IPS DF 6.9 (cell line): ENCODE results near the gene TCEANC2.
"Not testable (repeated sequence)": the region's sequence is repeated elsewhere in the genome, so short reads cannot be mapped to it uniquely, and the experiment has no call there.

Source experiments
- DNase-seq: peaks from one replicate; pipeline ENCODE4 v3.0.0-alpha.2; 2013; ENCODE audit warnings: low read depth, low spot score
- H3K27ac ChIP-seq: one replicate; pipeline ENCODE4 v1.5.1; 2013; ENCODE audit warnings: low read length, control low read depth
- H3K27me3 ChIP-seq: 2 replicates; pipeline ENCODE4 v1.6.1; 2013; ENCODE audit warnings: mild to moderate bottlenecking, low read length; ENCODE audit not compliant: control insufficient read depth, insufficient read depth
- H3K36me3 ChIP-seq: 2 replicates; pipeline ENCODE4 v1.6.1; 2013; ENCODE audit warnings: low read length; ENCODE audit not compliant: control insufficient read depth, insufficient read depth
- H3K4me1 ChIP-seq: 2 replicates; pipeline ENCODE4 v1.6.1; 2013; ENCODE audit warnings: low read length; ENCODE audit not compliant: control insufficient read depth, insufficient read depth
- H3K4me3 ChIP-seq: 2 replicates; pipeline ENCODE4 v1.5.1; 2013; ENCODE audit warnings: mild to moderate bottlenecking, low read length
- H3K9me3 ChIP-seq: 2 replicates; pipeline ENCODE4 v1.6.1; 2013; ENCODE audit warnings: low read length, inconsistent platforms; ENCODE audit not compliant: control insufficient read depth, insufficient read depth
- WGBS: extraction: QIAGEN DNeasy Blood & Tissue Kit; methylation state at CpG from one replicate; pipeline ENCODE4 v1.1.7; 2013; ENCODE audit warnings: mixed read lengths, missing lambda C conversion rate; ENCODE audit not compliant: insufficient read length, insufficient coverage; 5-methylcytosine and 5-hydroxymethylcytosine counted together

TCEANC2 gene

DNA sequence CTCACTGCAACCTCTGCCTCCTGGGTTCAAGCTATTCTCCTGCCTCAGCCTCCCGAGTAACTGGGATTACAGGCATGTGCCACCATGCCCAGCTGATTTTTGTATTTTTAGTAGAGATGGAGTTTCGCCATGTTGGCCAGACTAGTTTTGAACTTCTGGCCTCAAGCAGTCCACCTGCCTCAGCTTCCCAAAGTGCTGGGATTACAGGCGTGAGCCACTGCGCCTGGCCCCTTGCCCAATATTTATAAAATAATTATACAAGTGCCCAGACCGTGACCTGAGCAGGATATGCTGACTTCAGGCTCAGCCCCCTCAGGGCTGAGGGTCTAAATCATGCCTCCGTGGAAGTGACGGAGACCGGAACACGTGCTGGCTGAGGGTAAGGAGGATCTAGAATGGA lies 51.2 kb downstream of the TCEANC2 start:
- not testable (repeated sequence) for H3K4me1 ChIP-seq, H3K36me3 ChIP-seq, DNase-seq, H3K4me3 ChIP-seq, H3K9me3 ChIP-seq, H3K27me3 ChIP-seq, H3K27ac ChIP-seq
- no CpG with 5 or more reads among the region's 9 CpGs for WGBS

DNA sequence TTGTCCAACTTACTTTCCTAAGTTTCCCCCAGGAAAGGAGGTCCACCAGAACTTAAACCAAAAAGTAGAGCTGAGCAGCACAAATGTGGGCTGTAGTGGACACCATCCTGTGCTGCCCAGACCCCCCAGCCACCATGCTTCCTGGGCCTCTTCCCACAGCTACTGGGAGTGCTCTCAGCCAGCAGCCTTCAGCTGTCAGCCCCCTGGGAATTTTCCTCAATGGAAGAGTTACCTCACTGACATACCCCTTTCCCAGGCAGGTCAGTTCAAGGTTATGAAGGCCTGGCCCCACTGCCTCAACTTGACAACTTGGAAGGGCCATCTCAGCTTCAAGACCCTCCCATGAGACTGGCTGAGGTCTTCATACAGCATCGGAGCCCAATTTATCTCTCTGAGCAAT lies 51.7 kb downstream of the TCEANC2 start:
- no peak for DNase-seq
- Histone ChIP-seq H3K9me3 (no peaks in the 10 kb centered on the region), H3K27me3 (no peaks in the 10 kb centered on the region), H3K36me3 (no peaks in the 10 kb centered on the region), H3K4me3 (no peak overlapping the region), H3K4me1 (no peaks in the 10 kb centered on the region), H3K27ac (no peak overlapping the region)
- WGBS = no CpG with 5 or more reads among the region's 1 CpG

DNA sequence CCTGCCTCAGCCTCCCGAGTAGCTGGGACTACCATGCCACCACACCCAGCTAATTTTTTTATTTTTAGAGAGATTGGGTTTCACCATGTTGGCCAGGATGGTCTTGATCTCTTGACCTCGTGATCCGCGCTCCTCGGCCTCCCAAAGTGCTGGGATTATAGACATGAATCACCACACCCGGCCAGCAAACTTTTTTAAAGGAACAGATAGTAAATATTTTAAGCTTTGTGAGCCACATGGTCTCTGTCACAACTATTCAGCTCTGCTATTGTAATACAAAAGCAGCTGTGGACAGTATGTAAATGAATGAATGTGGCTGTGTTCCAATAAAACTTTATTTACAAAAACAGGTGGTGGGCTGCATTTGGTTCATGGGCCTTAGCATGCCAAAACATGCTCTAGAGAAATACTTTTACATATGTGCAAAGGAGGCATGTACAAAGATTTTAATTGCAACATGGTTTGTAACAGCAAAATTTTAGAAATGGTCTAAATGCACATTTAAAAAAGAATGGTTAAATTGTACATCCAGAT lies 52.4 kb downstream of the TCEANC2 start:
- no peak overlapping the region for H3K27ac ChIP-seq
- no peaks in the 10 kb centered on the region for H3K9me3 ChIP-seq
- H3K27me3 ChIP-seq = no peaks in the 10 kb centered on the region
- H3K4me1 ChIP-seq = no peaks in the 10 kb centered on the region
- no peak overlapping the region for H3K4me3 ChIP-seq
- DNase-seq = no peak
- no peaks in the 10 kb centered on the region for H3K36me3 ChIP-seq
- no CpG with 5 or more reads among the region's 6 CpGs for WGBS

DNA sequence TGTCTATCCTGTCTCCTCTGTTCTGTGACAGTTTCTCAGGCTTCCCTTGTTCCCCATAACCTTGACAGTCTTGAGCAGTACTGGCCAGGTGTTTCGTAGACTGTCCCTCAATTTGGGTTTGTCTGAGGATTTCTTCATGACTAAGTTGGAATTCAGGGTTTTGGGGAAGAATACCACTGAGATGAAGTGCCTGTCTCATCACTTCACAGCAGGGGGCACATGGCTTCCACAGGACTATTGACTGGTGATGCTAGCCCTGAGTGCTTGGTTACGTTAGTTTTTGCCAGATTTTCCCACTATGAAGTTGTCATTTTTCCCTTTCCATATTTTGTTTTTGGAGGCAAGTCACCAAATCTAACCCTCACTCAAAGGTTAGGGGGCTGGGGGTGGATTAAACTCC lies 53.7 kb downstream of the TCEANC2 start:
- no peak overlapping the region for H3K27ac ChIP-seq

DNA sequence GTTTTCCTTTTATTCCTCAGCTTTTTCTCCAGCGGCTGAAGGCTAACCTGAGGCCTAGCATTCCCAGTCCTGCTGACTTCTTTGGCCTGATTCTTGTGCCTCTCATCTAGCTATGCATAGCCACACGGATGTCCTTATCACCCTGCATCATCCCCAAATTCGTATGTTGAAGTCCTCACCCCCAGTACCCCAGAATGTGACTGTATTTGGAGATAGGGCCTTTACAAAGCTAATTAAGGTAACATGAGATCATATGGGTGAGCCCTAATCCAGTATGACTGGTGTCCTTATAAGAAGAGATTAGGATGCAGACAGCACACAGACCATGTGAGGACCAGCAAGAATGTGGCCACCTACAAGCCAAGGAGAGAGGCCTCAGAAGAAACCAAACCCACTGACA lies 54.7 kb downstream of the TCEANC2 start:
- no peaks in the 10 kb centered on the region for H3K36me3 ChIP-seq
- H3K4me3 ChIP-seq = no peak overlapping the region
- WGBS = no CpG with 5 or more reads among the region's 3 CpGs
- no peak for DNase-seq
- no peaks in the 10 kb centered on the region for H3K27me3 ChIP-seq
- H3K27ac ChIP-seq = no peak overlapping the region
- no peaks in the 10 kb centered on the region for H3K9me3 ChIP-seq
- H3K4me1 ChIP-seq = no peaks in the 10 kb centered on the region

More for the DNA sequence above, 53.7 kb downstream of the TCEANC2 start:
- Histone ChIP-seq H3K4me3 (no peak overlapping the region), H3K27me3 (no peaks in the 10 kb centered on the region), H3K36me3 (no peaks in the 10 kb centered on the region), H3K4me1 (no peaks in the 10 kb centered on the region), H3K9me3 (no peaks in the 10 kb centered on the region)
- WGBS = no CpG with 5 or more reads among the region's 2 CpGs
- DNase-seq = no peak

DNA sequence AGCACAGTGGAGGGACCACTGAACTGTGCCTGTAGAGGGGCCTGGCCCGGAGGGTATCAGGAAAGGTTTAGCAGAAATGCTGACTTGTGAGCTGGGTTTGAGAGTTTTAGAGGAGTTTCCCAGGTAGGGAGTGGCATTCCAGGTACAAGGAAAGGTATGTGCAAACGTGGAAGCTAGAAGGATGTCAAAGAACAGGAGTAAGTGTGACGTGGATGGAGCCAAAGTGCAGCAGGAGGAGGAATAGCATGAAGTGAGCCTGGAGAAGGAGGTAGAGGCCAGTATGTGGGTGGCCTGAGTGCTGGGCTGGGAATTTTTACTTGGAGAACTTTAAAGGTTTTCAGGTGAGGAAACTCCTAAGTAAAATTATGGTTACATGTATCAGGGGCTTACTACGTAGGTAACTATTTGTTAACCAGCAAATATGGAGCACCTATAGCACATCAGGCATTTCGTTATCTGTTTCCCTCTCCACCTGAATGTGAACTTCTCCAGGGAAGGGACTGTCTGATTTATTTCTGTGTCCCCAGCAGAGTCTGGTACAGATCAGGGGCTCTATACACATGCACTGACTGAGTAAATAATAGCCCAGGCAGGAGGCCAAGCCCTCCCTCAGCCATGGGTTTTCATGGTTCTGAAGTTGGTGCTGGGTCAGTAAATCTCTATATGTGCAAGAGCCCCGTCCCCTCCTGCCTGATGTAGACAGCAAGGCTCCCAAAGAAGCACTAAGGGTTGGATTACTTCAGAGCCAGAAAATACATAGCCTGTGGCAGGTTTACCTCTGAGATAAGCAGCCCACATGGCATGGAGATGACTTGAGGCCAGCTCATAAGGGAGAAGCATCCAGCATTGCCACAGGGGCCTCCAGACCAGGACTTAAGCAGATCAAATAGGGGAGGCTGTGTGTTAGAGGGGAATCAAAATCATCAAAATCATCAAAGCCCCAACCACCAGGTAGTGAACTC lies 56.0 kb downstream of the TCEANC2 start:
- no CpG with 5 or more reads among the region's 6 CpGs for WGBS
- no peaks in the 10 kb centered on the region for H3K9me3 ChIP-seq

DNA sequence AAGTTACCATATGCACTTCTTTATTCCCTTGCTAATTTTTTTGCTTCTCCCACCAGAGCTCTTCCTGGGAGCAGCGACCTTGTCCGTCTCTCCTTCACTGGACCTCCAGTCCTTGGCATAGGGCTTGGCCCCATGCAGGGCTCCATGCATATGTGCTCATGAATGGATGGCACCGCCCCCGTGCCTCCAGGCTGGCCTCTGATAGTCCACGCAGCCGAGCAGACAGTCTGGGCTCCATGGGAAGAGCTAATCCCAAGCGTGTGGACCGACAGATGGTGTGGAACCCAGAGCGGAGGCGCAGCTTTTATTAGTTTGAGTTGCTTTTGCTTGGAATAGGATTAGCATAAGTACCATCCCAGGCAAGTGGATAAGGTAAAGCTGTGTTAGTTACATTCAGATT lies 57.6 kb downstream of the TCEANC2 start:
- no peaks in the 10 kb centered on the region for H3K9me3 ChIP-seq
- H3K27ac ChIP-seq = no peak overlapping the region
- no peak overlapping the region for H3K4me3 ChIP-seq
- H3K27me3 ChIP-seq = no peaks in the 10 kb centered on the region
- no peak for DNase-seq
- no peaks in the 10 kb centered on the region for H3K36me3 ChIP-seq
- no peaks in the 10 kb centered on the region for H3K4me1 ChIP-seq
- no CpG with 5 or more reads among the region's 10 CpGs for WGBS

More for the DNA sequence above, 56.0 kb downstream of the TCEANC2 start:
- Histone ChIP-seq H3K4me1 (no peaks in the 10 kb centered on the region), H3K27ac (no peak overlapping the region), H3K36me3 (no peaks in the 10 kb centered on the region), H3K27me3 (no peaks in the 10 kb centered on the region), H3K4me3 (no peak overlapping the region)
- no peak for DNase-seq

DNA sequence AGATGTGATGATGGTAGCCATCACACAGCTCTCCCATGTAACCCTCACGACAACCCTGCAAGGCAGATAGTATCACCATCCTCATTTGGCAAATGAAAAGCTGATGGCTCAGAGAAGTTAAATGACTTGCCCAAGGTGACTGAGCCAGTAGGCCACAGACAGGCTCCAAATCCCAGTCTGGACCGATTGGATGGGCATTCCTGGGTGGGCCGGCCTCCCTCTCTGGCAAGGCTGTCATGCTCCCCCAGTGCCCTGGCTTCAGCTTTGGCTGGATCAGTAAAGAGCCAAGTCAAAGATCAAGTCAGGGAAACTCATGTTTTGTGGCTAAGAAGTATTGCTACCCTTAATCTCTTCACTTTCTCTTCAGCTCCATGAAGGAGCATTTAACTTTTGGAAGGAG lies 58.2 kb downstream of the TCEANC2 start:
- H3K36me3 ChIP-seq = no peaks in the 10 kb centered on the region
- DNase-seq = no peak
- no CpG with 5 or more reads among the region's 3 CpGs for WGBS
- no peaks in the 10 kb centered on the region for H3K27me3 ChIP-seq
- H3K4me1 ChIP-seq = no peaks in the 10 kb centered on the region
- no peak overlapping the region for H3K27ac ChIP-seq
- H3K4me3 ChIP-seq = no peak overlapping the region
- no peaks in the 10 kb centered on the region for H3K9me3 ChIP-seq

DNA sequence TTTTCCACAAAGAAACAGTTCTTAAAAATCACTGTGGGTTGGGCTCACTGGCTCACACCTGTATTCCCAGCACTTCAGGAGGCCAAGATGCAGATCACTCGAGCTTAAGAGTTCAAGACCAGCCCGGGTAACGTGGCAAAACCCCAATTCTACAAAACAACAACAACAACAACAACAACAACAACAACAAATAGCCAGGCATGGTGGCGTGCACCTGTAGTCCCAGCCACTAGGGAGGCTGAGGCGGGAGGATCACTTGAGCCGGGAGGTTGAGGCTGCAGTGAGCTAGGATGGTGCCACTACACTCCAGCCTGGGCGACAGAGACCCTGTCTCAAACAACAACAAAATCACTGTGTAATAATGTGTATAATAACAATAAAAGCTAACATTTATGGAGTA lies 58.6 kb downstream of the TCEANC2 start:
- Histone ChIP-seq H3K27me3 (no peaks in the 10 kb centered on the region), H3K27ac (no peak overlapping the region), H3K36me3 (no peaks in the 10 kb centered on the region), H3K4me3 (no peak overlapping the region), H3K4me1 (no peaks in the 10 kb centered on the region), H3K9me3 (no peaks in the 10 kb centered on the region)
- DNase-seq = no peak
- WGBS = no CpG with 5 or more reads among the region's 7 CpGs

DNA sequence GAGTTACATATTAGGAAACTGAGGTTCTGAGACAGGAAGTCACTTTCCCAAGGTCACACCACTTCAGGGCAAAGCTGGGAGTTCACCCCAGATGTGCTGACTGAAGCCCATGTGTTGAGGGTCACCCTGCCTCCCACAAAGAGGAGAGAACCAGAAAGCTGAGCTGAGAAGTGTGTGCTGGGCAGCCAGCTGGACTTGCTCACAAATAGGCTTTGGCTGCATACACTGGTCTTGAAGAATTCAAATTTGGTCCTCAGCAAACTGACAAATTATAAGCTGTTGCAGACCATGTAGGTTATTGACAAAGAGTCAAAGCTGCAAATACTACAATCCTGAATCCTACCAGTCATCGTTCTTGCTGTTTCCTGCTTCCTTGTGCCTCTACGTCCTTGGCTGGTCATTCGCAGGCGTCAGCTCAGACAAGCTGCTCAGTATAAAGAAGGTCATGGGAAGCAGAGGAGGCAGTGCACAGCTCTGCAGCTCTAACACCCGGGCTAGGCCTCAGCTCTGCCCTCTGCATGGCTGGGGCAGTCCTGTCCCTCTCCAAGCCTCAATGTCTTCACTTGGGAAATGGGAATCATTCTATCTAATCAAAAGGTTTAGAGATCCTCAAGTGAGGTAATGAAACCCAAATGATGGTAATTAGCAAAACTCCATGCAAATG lies 59.4 kb downstream of the TCEANC2 start:
- Histone ChIP-seq H3K27ac (no peak overlapping the region), H3K9me3 (no peaks in the 10 kb centered on the region), H3K36me3 (no peaks in the 10 kb centered on the region), H3K27me3 (no peaks in the 10 kb centered on the region), H3K4me1 (no peaks in the 10 kb centered on the region), H3K4me3 (no peak overlapping the region)
- DNase-seq = no peak
- no CpG with 5 or more reads among the region's 5 CpGs for WGBS
